Raji (cell line): ENCODE results near the gene APP.

Source experiments
- POLR2A ChIP-seq: IDR thresholded peaks from 2 replicates; pipeline ENCODE4 v1.6.1; 2011; ENCODE audit warnings: low read depth, low read length, control low read depth; ENCODE audit not compliant: insufficient read depth

Gene APP

DNA sequence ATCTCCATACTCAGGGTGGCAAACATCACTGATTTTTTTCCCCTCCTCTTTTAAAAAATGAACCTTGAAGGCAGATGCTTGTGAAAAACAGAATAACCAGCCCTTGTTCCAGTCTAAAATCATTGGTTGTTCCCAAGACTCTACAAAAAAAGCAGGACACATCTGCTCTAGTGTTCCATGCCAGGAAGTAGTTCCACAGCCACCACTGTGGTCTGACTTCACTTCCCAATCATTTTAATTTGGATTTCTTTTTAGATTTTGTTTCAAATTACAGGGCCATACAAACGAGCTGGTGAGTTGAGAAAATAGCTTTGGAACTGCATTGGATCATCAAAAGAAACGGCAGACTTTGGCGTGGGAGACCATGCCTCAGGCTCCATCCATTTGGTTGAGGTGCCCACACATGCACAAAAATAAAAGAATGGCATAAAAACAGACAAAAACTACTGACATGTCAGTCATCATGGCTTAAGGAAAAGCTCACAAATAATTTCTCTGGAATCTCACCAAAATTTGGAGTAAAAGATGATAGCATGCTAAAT lies 225.8 kb downstream of the APP start:
- TF ChIP-seq POLR2A, result no peak

DNA sequence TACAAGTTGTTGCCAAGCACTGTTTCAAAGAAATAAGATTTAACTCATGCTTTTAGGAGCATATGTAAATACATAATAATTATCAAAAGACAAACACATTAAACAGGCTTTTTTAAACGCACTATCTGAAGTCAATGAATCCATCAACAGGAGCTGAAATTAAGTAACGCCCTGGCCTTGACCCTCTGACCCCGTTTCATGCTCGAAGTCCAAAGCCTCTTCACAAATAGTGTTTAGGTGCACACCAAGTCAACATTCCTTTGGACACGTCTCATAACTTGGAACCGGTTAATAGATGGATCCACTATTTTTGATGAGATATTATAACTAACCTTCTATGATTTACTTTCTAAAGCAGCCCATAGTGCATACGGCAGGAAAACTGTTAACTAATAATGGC lies 226.5 kb downstream of the APP start:
- TF ChIP-seq POLR2A, result no peak

DNA sequence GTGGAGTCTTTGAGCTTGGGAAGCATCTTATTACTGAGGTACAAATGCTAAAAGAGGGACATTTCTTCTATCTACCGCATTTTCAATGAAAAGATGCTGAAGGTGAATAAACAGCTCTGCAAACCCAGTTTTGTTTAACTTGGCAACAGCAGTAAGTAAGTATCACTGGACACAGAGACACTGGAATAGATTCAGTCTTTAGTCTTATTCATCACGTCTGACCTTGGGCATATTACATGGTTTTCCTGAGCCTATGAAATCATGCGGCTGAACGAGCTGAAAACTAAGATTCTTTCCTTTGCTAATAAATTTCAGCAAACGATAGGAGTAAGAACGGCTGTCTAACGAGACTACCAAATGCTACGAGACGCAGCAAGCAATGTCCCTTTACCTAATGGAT lies 228.4 kb downstream of the APP start:
- TF ChIP-seq POLR2A, result no peak

GRCh38 chr21:25939396-25939761 lies 231.2 kb downstream of the APP start:
- no peak for TF ChIP-seq POLR2A

DNA sequence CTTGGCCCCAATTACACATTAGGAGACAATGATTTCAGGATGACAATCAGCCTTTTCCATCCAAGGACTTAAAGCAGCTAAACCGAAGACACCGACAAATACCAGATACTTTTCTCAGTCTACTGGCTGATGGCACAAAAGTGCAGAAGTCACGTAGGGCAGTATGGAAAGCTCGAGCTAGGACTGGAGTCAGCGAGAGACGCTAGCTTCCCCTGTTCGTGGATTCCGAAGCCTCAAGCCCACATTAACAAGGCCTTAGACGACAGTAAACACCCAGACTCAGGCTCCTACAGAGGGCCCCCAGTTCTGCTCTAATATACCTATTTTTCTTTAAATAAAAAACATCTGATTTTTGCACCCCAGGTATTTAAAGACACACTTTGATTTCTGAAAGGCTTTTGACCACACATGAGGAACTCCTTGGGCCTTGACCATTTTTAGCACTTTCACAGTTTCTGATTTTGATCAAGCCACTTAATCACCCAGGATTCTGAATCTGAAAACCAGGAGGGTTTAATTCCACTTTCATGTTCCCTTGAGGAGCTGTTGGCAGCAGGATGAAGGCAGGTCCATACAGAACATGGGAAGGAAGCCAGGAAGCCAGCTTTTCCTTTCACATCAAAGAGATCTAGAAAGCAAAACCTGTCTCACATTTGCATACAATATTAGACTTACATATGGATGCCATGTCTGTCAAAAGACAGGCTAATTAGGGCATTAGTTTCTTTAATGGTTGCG lies 231.7 kb downstream of the APP start:
- TF ChIP-seq POLR2A, result no peak

- no peak for TF ChIP-seq POLR2A
Observed at GRCh38 chr21:25936776-25937175, 233.8 kb downstream of the APP start.

DNA sequence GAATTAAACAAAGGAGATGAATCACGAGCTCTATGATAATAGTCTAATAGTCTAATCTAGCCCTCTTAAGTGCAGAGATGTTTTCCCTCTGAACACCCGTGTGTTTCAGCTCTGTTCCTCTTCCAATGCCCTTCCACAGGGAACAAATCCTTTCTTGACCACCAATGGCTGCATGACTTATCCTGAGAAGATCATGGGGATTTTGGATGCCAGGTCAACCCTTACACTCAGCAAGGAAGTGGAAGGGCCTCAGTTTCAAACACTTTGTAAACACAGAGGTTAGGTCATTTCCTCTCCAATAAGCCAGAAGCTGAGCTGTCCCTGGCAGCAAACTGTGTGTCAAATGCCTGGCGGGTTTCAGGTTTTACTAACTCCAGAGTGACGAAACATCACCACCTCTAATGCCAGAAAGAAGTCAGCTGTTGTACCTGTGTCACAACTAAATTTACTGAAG lies 235.8 kb downstream of the APP start:
- no peak for TF ChIP-seq POLR2A

DNA sequence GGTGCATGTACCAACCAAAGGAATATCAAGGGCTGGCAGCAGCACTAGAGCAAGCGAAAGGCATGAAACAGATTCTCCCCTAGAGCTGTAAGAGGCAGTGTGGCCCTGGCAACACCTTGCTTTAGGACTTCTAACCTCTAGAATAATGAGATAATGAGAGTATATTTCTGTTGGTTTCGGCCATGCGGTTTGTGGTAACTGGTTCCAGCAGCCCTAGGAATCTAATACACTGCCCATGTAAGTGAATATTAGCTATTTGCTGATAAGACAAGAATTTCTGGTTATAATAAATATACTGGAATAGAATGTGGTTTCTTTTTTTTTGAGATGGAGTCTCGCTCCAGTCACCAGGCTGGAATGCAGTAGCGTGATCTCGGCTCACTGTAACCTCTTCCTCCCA lies 236.4 kb downstream of the APP start:
- no peak for TF ChIP-seq POLR2A

GRCh38 chr21:25931765-25932164 lies 238.8 kb downstream of the APP start:
- TF ChIP-seq POLR2A, result no peak

- TF ChIP-seq POLR2A, result no peak
Observed at GRCh38 chr21:25929856-25930520, 240.6 kb downstream of the APP start.

DNA sequence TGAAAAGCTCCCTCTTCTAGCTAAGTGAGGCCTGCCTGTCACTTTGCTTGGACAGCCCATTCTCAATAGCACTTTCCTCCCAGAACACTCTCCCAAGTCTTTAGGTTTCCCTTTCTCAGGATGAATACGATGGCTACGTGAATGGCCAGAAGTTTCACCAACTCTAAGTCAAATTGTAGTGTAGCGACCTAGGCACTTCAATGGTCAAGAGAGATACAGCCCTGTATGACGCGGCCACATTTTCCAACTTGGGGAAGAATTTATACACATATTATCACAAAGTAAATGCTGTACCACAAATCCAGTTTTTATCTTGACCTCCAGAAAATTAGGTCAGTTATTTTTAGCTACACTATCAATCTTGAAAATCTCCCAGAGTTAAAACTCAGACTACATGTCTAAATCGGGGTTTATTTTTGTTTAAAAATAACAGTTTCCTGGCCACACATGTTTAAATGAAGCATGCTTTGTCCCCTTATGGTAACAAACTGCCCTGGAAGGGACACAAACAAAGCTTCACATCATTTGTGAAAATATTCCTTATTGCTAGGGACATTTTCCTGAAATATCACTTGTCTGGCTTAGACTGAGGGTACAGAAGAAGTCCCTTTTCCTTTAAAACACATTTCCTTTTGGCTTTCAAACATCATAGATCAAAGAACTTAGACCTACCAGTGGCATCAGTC lies 243.2 kb downstream of the APP start:
- TF ChIP-seq POLR2A, result no peak

GRCh38 chr21:25925936-25926335 lies 244.6 kb downstream of the APP start:
- TF ChIP-seq POLR2A, result no peak

GRCh38 chr21:25925064-25925800 lies 245.3 kb downstream of the APP start:
- no peak for TF ChIP-seq POLR2A

GRCh38 chr21:25916226-25916625 lies 254.3 kb downstream of the APP start:
- TF ChIP-seq POLR2A, result no peak

- no peak for TF ChIP-seq POLR2A
Observed at GRCh38 chr21:25913479-25913878, 257.1 kb downstream of the APP start.
